Neuronal stem cell (in vitro differentiated cells): Measurements from ENCODE around the gene CACNG5.
A peak's percentile ranks its signal among the peaks of the same experiment; 100 is the strongest.
"Not testable (repeated sequence)": the region's sequence is repeated elsewhere in the genome, so short reads cannot be mapped to it uniquely, and the experiment has no call there.

Source experiments
- DNase-seq: peaks from one replicate; pipeline ENCODE4 v3.0.0-alpha.2; 2013; ENCODE audit warnings: low spot score
- H2AFZ ChIP-seq: one replicate; pipeline ENCODE4 v1.6.1; 2013; ENCODE audit warnings: mild to moderate bottlenecking, low read length, inconsistent platforms
- H2AK5ac ChIP-seq: 2 replicates; pipeline ENCODE4 v1.6.1; 2013; ENCODE audit warnings: low read depth, mild to moderate bottlenecking, inconsistent platforms, low read length, moderate library complexity, mixed read lengths
- H2BK120ac ChIP-seq: 2 replicates; pipeline ENCODE4 v1.6.1; 2013; ENCODE audit warnings: low read depth, mild to moderate bottlenecking, inconsistent platforms, low read length, moderate library complexity, mixed read lengths
- H2BK12ac ChIP-seq: one replicate; pipeline ENCODE4 v1.6.1; 2013; ENCODE audit warnings: low read length, inconsistent platforms
- H2BK15ac ChIP-seq: 2 replicates; pipeline ENCODE4 v1.6.1; 2013; ENCODE audit warnings: mild to moderate bottlenecking, low read length, inconsistent platforms, mixed read lengths
- H2BK5ac ChIP-seq: one replicate; pipeline ENCODE4 v1.6.1; 2013; ENCODE audit warnings: inconsistent platforms, mild to moderate bottlenecking, low read length, moderate library complexity
- H3K14ac ChIP-seq: one replicate; pipeline ENCODE4 v1.6.1; 2013; ENCODE audit warnings: low read length, inconsistent platforms
- H3K18ac ChIP-seq: 2 replicates; pipeline ENCODE4 v1.6.1; 2013; ENCODE audit warnings: low read length, inconsistent platforms
- H3K23ac ChIP-seq: 2 replicates; pipeline ENCODE4 v1.6.1; 2013; ENCODE audit warnings: low read depth, mild to moderate bottlenecking, mixed read lengths, low read length, inconsistent platforms; ENCODE audit not compliant: poor library complexity
- H3K27ac ChIP-seq: replicated peaks from 3 replicates; pipeline ENCODE4 v1.5.1; 2013; ENCODE audit warnings: low read length, inconsistent platforms
- H3K27me3 ChIP-seq, 3 experiments: 2 replicates each; pipeline ENCODE4 v1.6.1; 2013; ENCODE audit warnings: low read length in 3 of 3, mild to moderate bottlenecking in 2 of 3, inconsistent platforms in 1 of 3, low read depth in 1 of 3, mixed read lengths in 1 of 3, moderate library complexity in 1 of 3; ENCODE audit not compliant: control insufficient read depth in 3 of 3, insufficient read depth in 3 of 3
- H3K36me3 ChIP-seq, 2 donors: replicated peaks in 1 of 2; 2 replicates each; pipeline ENCODE4 v1.6.1; 2013; ENCODE audit warnings: low read length in 2 of 2; ENCODE audit not compliant: control insufficient read depth in 2 of 2, insufficient read depth in 2 of 2
- H3K4ac ChIP-seq: 2 replicates; pipeline ENCODE4 v1.6.1; 2013; ENCODE audit warnings: inconsistent platforms, mild to moderate bottlenecking, low read length, moderate library complexity
- H3K4me1 ChIP-seq, 2 donors: 1 replicate in 1 of 2; 2 replicates in 1 of 2; pipeline ENCODE4 v1.6.1; 2013; ENCODE audit warnings: low read length in 2 of 2, low read depth in 1 of 2; ENCODE audit not compliant: control insufficient read depth in 2 of 2, insufficient read depth in 1 of 2
- H3K4me2 ChIP-seq: one replicate; pipeline ENCODE4 v1.6.1; 2013; ENCODE audit warnings: mild to moderate bottlenecking, low read length, inconsistent platforms; ENCODE audit not compliant: insufficient read depth, poor library complexity, severe bottlenecking
- H3K4me3 ChIP-seq, 2 donors: 2 replicates each; pipeline ENCODE4 v1.5.1; 2013; ENCODE audit warnings: low read length in 2 of 2, mild to moderate bottlenecking in 2 of 2, inconsistent platforms in 1 of 2, moderate library complexity in 1 of 2
- H3K79me1 ChIP-seq: one replicate; pipeline ENCODE4 v1.6.1; 2013; ENCODE audit warnings: low read depth, mild to moderate bottlenecking, inconsistent platforms, low read length, moderate library complexity
- H3K9ac ChIP-seq: one replicate; pipeline ENCODE4 v1.6.1; 2013; ENCODE audit warnings: mild to moderate bottlenecking, low read depth, low read length, inconsistent platforms; ENCODE audit not compliant: poor library complexity
- H3K9me3 ChIP-seq, 2 donors: replicated peaks in 1 of 2; 2 replicates each; pipeline versions ENCODE3 to v1.6.1; 2013; ENCODE audit warnings: low read length in 2 of 2, mild to moderate bottlenecking in 2 of 2, inconsistent platforms in 1 of 2, low read depth in 1 of 2, mixed read lengths in 1 of 2, moderate library complexity in 1 of 2; ENCODE audit not compliant: control insufficient read depth in 2 of 2, insufficient read depth in 1 of 2
- H4K8ac ChIP-seq: one replicate; pipeline ENCODE4 v1.6.1; 2013; ENCODE audit warnings: low read depth, mild to moderate bottlenecking, inconsistent platforms, low read length, moderate library complexity
- H4K91ac ChIP-seq: one replicate; pipeline ENCODE4 v1.6.1; 2013; ENCODE audit warnings: low read length, low read depth, mild to moderate bottlenecking, inconsistent platforms; ENCODE audit not compliant: poor library complexity
- WGBS, 2 donors: extraction: QIAGEN DNeasy Blood & Tissue Kit; methylation state at CpG; one replicate each; pipeline ENCODE4 v1.1.7; 2013; ENCODE audit warnings: missing lambda C conversion rate in 2 of 2, mixed read lengths in 1 of 2; ENCODE audit not compliant: insufficient read length in 2 of 2, insufficient replicate concordance in 1 of 2; ENCODE audit errors: extremely low coverage in 2 of 2; 5-methylcytosine and 5-hydroxymethylcytosine counted together

The CACNG5 gene

GRCh38 chr17:66898536-66898935 is 63.6 kb downstream of the CACNG5 start:
- no peak overlapping the region for H4K8ac ChIP-seq
- no peaks in the 10 kb centered on the region for H3K36me3 ChIP-seq
- peak overlapping the region; percentile 14 for H2AK5ac ChIP-seq
- no peak overlapping the region for H3K4ac ChIP-seq
- DNase-seq, result no peak
- peak overlapping the region; percentile 3 for H2BK5ac ChIP-seq
- no peak overlapping the region for H2BK15ac ChIP-seq
- no peaks in the 10 kb centered on the region for H3K79me1 ChIP-seq
- no peak overlapping the region for H3K27ac ChIP-seq
- H3K18ac ChIP-seq, result peak overlapping the region; percentile 70
- H3K14ac ChIP-seq, result no peak overlapping the region
- no peak overlapping the region for H2BK12ac ChIP-seq
- no peak overlapping the region for H3K4me2 ChIP-seq
- H3K23ac ChIP-seq, result peak overlapping the region; percentile 26
- H2BK120ac ChIP-seq, result peak overlapping the region; percentile 78
- H3K27me3 ChIP-seq, result peaks cover 0 to 7% (median 0%) of the 10 kb centered on the region in 3 experiments
- no peak overlapping the region for H3K4me3 ChIP-seq
- no peak overlapping the region for H2AFZ ChIP-seq
- H3K4me1 ChIP-seq, result peaks cover 2 to 4% of the 10 kb centered on the region in 2 donors
- no peak overlapping the region for H3K9ac ChIP-seq
- H4K91ac ChIP-seq, result no peak overlapping the region
- H3K9me3 ChIP-seq, result no peaks in the 10 kb centered on the region
- no CpG with 5 or more reads among the region's 10 CpGs for WGBS, 2 donors

DNA sequence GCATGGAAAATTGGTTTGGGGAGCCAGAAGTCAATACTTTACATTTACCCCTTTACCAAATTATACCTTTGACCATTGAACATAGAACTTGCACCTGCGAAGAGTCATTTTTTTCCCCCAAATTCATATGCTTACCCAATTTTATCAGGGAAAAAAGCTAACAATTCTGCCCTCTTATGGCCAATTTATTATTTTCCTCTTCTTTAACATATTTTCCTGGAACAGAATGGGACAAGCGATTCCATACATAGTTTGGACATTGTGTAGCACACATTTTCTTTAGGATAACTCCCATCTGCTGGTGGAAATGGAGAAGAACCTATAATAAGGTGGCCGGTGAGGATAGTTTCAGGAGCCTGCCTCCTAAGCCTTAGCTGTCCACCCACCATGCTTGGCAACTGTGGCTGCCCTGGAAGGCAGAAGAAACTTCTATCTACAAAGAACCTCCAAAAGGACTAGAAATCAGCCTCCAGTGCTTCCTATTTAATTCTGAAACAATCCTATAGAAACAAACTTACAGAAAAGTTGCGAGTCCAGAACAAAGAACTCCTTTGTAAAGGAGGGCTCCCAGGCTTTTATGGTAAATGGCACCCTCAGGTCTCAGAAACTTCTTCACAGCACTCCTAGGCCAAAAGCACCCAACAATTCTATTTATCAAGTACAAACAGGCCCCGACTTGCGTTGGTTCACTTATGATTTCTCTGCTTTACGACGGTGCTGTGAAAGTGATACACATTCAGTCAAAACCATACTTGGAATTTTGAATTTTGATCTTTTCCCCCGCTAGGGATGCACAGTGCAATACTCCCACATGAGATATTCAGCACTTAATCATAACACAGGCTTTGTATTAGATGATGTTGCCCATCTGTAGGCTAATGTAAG is 65.5 kb downstream of the CACNG5 start:
- Histone ChIP-seq H3K9ac (no peak overlapping the region), H4K8ac (no peak overlapping the region), H3K9me3 (no peaks in the 10 kb centered on the region), H2BK120ac (no peak overlapping the region), H2BK5ac (no peak overlapping the region), H3K23ac (no peak overlapping the region), H3K36me3 (no peaks in the 10 kb centered on the region), H3K27me3 (peaks cover 0 to under 1% (median 0%) of the 10 kb centered on the region in 3 experiments), H3K4ac (no peak overlapping the region), H2BK15ac (no peak overlapping the region), H3K18ac (no peak overlapping the region), H3K4me2 (no peak overlapping the region), H3K27ac (no peak overlapping the region), H2AK5ac (no peak overlapping the region), H4K91ac (no peak overlapping the region), H3K4me3 (no peak overlapping the region), H2AFZ (no peak overlapping the region), H3K14ac (no peak overlapping the region), H2BK12ac (no peak overlapping the region), H3K79me1 (no peaks in the 10 kb centered on the region), H3K4me1 (peaks cover 2 to 4% of the 10 kb centered on the region in 2 donors)
- WGBS, 2 donors, result no CpG with 5 or more reads among the region's 9 CpGs
- DNase-seq, result no peak

- not testable (repeated sequence) for H3K4ac ChIP-seq, H2BK5ac ChIP-seq, H3K9ac ChIP-seq, H3K23ac ChIP-seq, H4K91ac ChIP-seq, H3K9me3 ChIP-seq, H3K79me1 ChIP-seq, H2AK5ac ChIP-seq, H3K27ac ChIP-seq, H3K36me3 ChIP-seq, DNase-seq, H3K4me1 ChIP-seq, H2BK12ac ChIP-seq, H3K14ac ChIP-seq, H3K18ac ChIP-seq, H3K4me3 ChIP-seq, H2AFZ ChIP-seq, H4K8ac ChIP-seq, H2BK120ac ChIP-seq, H2BK15ac ChIP-seq, H3K4me2 ChIP-seq, H3K27me3 ChIP-seq
- WGBS, 2 donors, result no CpG with 5 or more reads among the region's 6 CpGs
These were observed 68.4 kb downstream of the CACNG5 start for GRCh38 chr17:66903296-66903695.

DNA sequence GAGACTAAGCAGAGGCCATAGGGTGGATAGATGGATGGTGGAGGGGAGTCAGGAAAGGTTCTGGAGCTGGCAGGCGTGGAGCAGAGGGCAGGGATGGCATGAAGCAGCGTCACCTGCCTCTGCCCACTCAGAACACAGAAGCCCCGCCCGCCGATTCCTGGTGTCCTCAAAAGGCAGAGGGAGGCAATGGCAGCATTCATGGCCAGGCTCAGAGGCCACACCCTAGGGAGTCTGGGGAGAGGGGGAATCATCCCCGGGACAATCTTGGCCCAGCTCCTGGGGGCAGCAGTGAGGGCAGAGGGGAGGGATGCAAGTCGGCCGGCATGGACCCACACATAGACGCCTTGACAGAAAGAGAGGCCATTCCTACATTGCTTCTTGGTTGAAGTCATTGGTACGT is 68.9 kb downstream of the CACNG5 start:
- Histone ChIP-seq H2BK120ac (no peak overlapping the region), H2AFZ (no peak overlapping the region), H3K79me1 (no peaks in the 10 kb centered on the region), H3K4me1 (peaks cover 2 to 4% of the 10 kb centered on the region in 2 donors), H3K4ac (no peak overlapping the region), H3K4me3 (no peak overlapping the region), H3K9me3 (no peaks in the 10 kb centered on the region), H2BK15ac (no peak overlapping the region), H3K27ac (no peak overlapping the region), H3K36me3 (no peaks in the 10 kb centered on the region), H2AK5ac (peak overlapping the region; percentile 70), H3K14ac (no peak overlapping the region), H2BK5ac (no peak overlapping the region), H3K23ac (no peak overlapping the region), H4K91ac (no peak overlapping the region), H2BK12ac (no peak overlapping the region), H3K9ac (no peak overlapping the region), H3K18ac (peak overlapping the region; percentile 5), H3K27me3 (peaks cover 0 to 6% (median 0%) of the 10 kb centered on the region in 3 experiments), H4K8ac (no peak overlapping the region), H3K4me2 (no peak overlapping the region)
- WGBS, 2 donors, result no CpG with 5 or more reads among the region's 10 CpGs
- no peak for DNase-seq
